Stimulated activated CD4-positive, alpha-beta T cell treated with anti-CD3 and anti-CD28 coated beads, Interleukin-12 subunit alpha, Interleukin-12 subunit beta, amount 100 ng/mL, for 4 hours (primary cell): ENCODE measurements around the gene YPEL3.
"Not testable (repeated sequence)": the region's sequence is repeated elsewhere in the genome, so short reads cannot be mapped to it uniquely, and the experiment has no call there.

Experiments
- DNase-seq: peaks from one replicate; pipeline ENCODE4 v3.0.0-alpha.2; 2020

The YPEL3 gene

DNA sequence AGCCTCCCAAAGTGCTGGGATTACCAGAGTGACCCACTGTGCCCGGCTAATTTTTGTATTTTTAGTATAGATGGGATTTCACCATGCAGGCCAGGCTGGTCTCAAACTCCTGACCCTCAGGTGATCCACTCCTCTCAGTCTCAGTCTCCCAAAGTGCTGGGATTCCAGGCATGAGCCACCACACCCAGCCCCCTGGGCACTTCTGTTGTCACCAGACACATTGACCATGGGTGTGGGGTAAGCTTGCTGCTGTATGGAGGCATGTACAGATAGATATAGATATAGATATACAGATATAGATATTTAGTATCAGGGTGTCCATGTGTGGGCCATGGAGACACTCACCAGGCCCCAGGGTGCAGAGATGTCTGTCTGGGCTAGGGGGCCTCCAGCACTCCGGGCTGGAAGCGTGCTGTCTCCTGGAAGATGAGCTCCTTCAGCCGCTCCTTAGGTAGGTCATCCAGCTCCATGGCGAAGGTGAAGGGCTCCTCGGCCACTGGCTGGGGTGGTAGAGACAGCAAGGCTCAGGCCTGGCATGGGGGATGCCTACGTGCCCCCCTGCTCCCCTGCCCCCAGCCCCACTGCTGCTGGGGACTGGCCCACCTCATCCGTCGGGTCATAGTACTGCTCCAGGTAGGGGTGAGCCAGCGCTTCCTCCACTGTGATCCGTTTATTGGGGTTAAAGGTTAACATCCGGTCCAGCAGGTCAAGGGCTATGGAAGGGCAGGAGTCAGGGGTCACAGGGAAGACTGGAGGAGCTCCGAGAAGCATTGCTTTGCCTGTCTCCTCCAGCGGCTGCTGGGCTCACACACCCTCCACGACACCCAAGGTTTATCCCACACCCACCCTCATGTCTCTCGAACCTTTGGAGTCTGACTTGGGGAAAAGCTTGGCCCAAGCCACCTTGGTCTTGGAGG, 20.5 kb upstream of the YPEL3 start:
- DNase-seq, result no peak

DNA sequence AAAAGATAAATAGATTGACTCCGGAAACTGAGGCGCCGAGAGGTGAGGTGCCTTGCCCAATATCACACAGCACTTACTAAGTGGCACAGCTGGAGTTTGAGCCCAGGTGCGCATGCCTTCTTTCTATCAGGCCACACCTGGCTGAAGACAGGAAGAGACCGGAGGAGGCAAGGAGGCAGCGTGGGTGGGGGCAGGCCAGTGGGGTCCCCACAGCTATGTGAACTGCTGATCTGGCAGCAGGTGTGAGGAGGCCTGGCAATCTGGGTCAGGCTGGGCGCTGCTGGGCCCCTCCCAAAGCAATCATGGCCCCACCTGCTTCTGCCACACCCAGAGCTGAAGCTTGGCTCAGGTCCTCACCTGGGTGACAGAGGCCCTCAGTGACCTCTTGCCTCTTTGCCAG, 19.2 kb upstream of the YPEL3 start:
- DNase-seq, result no peak

DNA sequence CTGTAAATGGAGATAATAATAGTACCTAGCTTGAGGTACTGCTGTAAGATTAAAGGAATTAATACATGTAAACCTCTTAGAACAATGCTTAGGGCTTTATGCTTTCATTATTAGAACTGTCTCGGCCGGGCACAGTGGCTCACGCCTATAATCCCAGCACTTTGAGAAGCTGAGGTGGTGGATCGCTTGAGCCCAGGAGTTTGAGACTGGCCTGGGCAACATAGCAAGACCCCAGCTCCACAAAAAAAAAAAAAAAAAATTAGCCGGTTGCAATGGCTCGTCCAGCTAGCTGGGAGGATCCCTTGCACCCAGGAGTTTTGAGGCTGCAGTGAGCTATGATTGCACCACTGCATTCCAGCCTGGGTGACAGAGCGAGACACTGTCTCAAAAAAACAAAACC, 18.8 kb upstream of the YPEL3 start:
- not testable (repeated sequence) for DNase-seq

DNA sequence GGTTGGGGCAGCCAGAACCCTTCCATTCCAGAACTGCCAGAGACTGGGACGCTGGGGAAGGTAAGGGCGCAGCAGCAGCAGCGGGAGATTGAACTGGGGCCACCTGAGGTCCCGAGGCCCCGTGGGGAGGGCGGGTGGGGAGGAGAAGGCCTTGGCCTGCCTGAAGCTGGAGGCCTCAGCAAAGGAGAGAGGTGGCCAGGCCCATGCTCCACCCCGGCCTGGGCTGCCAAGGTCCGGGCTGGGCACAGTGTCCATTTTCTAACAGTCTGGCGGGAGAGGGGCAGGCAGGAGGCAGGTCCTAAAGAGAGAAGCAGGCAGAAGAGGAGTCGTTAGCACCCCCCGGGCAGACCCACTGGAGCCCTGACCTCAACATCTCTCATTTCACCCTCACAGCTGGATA, 18.4 kb upstream of the YPEL3 start:
- DNase-seq, result no peak

DNA sequence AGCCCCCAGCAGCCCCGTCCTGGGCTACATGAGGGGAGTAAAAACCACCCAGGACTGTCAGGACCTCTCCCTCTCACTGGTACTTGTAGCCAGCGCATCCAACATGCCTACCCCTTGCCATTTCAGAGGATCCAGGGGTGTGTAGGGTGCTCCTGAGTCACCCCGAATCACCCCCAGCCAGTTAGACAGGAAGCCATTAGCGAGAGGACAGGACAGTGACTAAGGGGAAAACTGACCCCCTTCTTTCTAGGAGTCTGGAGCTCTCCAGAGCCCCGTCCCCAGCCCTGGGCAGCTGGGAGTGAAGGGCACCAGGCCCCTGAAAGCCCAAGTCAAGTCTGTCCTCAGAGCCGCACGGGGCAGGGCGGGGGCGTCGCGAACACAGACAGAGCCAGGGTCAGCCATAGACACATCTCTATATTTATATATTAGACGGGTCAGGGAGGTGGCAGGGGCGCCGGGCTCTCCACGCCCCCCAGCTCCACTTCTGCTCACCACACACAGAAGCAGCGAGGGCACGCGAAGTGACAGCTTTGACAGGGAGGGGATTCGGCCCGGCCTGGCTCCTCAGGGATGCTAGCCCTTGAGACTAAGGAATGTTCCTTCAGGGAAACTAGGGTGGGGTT, 17.8 kb upstream of the YPEL3 start:
- no peak for DNase-seq

DNA sequence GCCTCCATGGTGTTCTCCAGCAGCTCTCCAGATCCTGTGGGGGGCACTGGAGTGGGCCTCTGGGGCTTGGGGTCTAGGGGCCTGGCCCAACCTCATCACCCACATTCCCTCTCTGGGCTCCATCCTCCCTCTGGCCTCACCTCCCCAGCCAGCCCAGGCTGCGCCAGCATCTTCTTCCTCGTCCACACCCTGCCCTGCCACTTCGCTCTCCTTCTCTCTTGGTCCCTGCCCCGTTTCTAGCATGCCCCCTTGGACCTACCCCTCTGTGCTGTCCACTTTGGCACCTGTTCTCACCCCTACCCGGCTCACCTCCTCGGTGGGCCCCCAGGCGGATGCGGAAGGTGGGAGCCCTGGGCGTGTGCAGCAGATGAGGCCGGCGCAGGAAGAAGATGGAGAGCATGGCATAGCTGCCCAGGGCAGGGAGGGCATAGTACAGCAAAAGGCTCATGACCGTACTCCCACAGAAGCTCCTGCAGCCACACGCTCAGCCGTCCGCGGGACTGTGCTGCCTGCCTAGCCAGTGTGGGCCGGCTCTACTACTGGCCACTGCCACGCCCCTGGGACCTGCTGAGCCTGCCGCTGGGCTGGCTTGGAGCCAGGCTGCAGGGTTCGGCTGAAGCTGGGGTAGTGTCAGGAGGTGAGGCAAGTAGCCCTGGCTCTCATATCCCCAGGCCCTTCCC, 17.2 kb upstream of the YPEL3 start, which contains the start of gene GDPD3:
TSS of gene GDPD3 (minus strand) at position 507 of the 680 bp plus-strand sequence. CDS start at position 448, 59 bp downstream.
- DNase-seq, result no peak

DNA sequence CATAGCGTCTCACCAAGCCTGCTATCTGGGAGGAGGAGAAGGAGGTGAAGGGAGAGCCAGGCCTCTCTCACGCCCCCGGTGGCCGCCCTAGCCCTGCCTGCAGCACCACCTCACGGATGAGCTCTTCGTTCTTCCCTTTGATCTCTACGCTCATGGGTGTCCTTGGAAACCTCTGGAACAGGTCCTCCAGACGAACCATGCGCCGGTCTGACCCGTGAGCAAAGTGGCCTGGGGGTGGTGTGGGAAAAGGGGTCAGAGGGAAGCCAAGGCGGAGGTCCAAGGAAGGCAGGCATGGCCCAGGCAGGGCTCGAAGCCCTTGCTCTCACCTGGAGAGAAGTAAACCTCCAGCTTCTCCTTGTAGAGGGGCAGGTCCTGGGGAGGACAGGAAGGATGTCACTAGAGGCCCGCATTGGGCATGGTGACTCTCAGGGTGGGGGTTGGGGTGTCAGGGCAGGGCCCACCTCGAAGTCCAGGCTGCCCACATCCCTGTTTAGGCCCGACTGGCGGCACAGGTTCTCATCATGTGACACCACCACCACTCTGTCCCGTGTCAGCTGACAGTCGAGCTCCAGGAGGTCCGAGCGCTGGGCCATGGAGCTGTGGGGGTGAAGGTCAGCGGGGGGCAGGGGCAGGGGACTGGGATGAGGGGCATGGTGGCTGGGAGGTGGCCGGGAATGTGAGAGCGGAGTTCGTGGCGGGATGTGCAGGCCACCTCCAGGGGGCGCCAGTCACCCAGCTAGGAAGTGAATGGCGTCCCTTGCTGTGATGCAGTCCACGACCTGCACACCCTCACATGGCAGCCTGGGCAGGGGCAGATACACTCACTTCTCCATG, 16.4 kb upstream of the YPEL3 start:
- peak; percentile 64 for DNase-seq

DNA sequence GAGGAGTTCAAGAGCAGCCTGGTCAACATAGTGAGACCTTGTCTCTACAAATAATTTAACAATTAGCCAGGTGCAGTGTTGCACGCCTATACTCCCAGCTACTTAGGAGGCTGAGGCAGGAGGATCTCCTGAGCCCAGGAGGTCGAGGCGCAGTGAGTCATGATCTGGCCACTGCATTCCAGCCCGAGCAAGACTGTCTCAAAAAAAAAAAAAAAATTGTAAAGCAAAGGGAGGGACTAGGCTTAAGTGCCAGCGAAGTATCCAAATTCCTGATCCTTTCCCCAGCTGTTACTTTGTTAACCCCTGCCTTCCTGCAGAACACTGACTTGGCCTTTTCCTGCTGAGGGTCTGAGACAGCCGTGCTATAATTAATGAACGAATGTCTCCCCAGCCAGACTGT, 14.6 kb upstream of the YPEL3 start:
- DNase-seq, result no peak

DNA sequence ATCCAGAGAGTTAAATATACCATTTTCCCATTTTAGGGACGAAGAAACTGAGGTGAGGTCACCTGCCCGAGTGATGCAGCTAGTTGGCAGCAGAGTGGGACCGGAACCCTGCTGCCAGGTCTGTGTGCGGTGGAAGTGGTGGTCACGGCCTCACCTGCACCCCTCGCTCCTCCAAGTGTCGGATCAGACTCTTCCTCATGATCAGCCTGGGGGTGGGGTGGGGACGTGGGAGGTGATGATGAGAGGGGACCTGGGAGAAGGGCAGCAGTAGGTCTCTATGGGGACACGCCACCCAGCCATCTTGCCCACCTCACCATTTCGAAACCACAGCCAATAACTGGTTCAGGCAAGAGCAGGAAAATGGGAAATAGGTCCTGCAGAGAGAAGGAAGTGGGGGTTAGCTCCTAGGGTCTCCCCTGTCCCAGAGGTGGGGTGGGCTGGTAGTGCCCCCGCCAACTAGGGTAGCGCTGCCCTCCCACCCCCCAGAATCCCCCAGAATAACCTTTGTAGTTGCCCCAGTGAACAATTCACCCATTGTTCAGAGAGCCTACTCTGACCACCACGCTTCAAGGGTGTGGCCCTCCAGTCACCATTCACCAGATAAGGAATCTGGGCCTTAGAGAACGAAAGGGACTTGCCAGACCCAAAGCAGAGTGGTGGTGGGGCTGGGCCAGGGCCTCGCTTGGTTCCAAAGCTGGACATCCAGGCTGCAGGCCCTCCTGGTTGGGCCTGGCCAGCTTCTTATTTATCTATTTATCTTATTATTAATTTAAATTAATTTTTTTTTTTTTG, 12.2 kb upstream of the YPEL3 start:
- DNase-seq, result no peak

DNA sequence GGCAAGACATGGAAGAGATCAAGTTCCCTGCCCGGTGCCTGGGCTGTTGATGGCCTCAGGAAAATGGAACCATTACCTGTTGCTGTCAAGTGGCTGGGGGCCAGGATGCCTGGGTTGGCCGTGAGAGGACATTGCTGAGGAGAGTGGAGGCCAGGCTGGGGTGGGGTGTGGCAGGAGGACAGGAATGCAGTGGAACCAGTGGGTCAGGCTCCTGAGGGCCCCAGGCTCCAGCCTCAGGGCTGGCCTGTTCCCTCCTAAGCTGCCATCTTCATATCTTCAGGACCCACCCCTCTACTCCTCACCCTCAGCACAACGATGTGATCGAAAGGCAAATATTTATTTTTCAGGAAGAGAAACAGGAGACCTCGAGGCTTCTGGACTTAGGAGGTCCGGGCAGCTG, 8.5 kb upstream of the YPEL3 start:
- no peak for DNase-seq

DNA sequence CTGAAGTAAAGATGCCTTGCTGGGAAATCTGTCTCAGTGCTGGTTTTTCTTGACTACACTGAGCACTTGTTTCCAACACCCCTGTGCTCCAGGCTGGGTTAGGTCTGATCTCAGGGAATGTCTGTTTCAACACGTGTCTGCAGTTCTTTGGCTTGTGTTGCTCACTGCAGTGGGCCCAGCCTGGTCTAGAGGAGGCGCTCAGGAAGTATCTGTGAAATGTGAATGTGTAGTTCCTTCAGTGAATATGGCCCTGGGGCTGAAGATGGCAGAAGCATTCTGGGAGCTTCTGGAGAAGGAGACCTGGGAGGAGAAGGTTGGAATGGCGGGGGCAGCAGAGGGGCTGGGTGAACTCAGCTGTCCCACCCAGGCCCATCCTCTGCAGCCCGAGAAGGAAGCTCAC, 8.1 kb upstream of the YPEL3 start:
- DNase-seq, result no peak

DNA sequence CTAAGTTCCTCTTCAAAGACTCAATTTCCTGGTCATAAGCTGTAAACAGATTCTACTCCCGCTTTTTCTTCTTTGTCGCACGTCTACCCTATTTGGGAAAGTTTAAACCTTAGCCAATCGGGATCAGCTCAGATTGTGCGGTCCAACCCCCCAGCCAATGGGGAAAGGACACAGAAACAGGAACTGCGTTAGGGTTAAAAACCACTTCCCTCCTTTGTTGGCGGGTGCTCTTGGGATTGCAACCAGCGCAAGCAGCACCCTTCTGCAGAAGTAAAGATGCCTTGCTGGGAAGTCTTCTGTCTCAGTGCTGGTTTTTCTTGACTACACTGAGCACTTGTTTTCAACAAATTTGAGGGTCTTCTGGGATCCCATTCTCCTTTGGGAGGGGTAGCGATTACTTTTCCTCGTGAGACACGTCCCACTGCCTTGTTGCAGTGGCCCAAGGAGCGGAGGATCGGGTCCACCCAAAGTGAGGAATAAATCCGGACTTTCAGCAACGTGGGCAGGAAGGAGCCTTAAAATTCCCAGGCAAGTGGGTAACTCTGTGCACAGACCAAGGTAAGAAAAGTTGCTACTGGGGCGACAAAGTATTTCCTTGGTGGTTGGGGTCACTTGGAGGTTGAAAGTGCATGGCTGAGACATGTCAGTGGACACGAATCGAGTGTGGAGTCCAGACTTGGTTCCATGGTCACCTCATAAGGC, 1.0 kb upstream of the YPEL3 start:
- no peak for DNase-seq

DNA sequence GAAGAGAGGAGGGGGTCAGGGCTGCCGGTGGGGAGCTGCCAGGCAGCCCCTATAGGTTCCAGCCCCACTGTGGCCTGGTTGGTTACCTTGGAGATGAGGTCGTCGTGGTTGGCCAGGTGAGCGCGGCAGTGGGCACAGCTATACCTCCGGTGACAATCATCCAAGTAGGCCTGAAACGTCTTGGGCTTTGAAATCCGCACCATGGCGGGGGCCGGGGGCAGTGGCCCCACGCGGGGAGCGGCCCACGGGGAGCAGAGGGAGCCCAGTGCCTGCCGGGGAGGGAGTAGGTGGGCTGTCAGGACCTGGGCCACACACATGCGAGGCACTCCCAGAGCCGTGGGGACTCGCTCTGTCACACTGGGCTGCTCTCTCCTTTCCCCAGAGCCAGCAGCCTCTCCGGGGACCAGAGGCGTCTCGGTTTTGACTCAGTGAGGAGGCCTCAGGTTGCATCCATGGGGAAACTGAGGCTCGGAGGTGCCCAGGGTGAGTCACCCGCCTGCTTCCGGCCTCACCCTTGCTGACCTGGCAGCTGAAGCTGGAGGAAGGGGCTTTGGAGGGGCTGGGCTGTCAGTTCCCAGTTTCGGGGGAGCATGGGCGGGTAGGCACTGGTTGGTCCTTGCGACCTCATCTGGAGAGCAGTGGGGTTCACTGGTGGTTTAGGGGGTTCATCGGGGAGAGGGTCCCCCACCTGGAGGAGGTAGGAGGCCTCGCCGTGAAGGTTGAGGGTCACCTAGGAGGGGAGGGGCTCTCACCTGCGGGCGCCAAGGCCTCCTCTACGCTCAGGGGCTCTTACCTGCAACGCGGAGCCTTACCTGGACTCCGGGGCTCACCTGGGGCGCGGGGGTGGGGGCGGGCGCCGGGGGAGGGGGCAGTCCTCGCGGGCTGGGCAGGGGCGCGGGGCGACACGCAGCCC, 591 bp downstream of the YPEL3 start:
- DNase-seq, result no peak

DNA sequence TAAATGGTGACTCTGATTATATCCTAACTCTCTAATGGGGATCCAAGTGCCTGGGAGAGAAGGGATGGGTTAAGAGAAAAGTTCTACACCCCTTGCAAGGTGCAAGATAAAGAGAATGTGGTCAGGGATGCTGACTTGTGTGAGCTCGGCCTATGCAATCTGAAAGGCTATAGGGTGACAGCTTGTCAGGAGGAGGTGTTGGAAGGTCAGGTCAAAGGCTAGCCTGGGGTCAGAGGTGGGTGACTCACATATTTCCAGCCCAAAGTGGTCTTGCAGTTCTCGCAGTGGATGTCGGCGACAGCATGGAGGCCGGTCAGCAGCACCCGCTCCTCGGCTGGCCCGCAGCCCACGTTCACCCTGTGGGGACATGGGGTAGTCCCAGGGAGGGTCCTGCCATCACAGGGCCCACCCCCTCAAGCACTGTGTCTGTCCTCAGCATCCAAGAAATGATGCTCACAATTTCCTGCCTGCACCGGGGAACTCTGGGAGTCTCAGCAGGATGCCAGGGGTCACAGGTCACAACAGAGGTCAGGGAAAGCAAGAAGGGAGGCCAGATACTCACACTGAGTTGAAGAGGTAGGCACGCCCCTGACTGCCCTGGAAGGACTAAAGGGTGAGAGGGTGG, 1.4 kb downstream of the YPEL3 start:
- no peak for DNase-seq

DNA sequence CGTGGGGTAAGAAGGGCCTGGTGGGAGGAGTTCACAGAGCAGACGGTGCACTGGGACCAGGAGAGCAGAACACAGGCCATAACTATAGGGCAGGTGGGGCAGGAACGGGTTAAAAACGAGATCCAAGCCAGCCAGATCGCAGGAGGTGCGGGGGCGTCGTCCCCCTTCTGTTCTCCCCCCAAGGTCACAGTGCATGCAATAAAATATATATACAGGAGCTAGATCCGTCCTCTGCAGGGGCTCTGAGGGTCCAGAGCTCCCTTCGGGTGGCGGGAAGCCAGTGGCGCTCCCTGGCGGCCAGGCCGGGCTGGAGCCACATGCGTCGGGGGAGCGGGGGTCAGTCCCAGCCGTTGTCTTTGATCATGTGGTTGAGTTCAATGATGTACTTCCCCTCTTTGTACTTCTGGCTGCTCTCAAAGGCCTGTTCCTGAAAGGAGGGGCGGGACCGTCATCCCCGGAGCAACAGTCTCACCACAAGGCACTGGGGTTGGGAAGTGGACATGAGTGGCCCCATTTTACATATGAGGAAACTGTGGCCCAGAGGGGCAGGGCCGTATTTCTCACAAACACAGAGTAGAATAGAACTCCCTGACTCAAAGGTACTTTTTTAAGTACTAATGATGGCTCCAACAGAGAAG, 3.5 kb downstream of the YPEL3 start:
- peak; percentile 56 for DNase-seq

DNA sequence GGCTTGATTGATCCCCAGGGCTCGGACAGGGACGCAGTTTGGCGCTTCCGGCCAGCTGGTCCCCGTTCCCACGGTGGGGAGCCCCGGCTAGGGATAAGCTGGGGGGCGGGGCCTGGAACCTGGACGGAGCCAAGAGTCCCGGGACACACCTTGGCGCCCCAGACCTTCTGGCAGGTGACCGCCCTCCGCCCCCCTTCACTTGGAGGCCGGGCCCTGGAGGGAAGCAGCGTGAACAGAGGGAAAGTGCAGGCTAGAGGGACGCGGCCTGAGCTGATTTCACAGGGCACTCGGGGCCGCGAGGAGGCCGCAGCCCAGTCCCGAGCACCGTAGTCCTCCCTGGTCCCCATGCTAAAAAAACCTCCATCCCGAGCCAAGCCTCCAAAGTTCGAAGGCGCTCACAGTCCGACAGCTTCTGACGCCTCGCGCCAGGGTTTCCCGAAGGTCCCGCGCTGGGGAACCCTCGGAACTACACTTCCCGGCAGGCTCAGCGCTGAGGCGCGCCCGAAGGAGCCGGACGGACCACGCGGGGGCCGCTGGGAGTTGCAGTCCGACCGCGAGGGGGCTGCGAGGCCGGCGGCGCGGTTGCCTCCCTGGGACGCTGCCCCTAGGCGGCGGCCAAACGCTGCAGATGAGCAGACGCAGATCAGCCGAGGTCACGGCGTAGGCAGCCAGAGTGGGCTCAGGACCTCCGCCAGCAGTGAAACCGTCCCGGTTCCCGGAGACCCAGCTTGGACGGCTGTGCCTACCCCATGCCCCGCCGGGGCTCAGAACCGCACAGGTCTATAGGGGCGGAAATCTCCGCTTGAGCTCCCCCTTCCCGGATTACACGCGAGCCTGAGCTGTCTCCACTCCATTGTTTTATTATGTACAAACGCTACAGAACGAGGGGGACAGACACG, 4.3 kb downstream of the YPEL3 start, which contains the start of gene TBX6:
TSS of gene TBX6 (minus strand) at position 451 of the 899 bp plus-strand sequence. CDS start 731 bp downstream, outside the sequence.
- DNase-seq, result peak; percentile 92

DNA sequence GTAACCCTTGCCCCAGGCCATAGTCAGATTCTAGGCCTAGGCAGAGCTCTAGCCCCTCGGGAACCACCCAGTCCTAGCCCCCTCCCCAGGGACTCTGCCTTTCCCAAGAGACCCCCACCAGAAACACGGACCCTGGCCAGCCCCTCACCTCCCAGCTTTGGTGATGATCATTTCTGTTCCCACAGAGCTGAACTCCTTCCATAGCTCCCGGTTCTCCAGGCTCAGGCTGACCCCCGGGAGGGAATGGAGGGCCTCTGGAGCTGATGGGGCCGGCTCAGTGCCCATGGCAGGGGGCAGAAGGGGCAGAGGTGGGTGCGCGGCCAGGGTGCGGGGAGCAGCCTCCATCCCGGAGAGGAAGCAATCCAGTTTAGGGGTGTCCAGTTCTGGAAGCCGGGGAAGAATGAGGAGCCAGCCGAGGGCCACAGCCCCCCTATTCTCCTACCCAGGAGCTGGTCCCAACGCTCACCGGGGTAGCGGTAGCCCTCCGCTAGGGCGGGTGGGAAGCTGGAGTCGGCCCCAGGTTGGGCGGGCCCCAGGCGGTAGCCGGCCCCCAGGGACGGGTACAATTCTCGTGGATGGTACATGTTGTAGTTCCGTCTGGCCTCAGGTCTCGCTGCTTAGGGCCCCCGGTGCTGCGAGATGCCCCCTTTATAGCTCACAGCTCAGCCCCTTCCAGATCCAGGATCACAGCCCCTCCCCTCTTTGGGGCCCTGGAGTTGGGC, 5.2 kb downstream of the YPEL3 start:
- DNase-seq, result no peak
